AG04450 (cell line): ENCODE measurements around the gene GRK5. TPM values are rescaled to one million over a fixed set of nuclear protein-coding genes. Genes with fewer than 3 reads are reported as not detected.
A peak's percentile ranks its signal among the peaks of the same experiment; 100 is the strongest.

ENCODE experiments used
- CTCF ChIA-PET: fragments of 300-600, 350-600 bp; formaldehyde crosslinking; extraction: SDS; loops from one replicate; lab custom pipeline; 2022; ENCODE audit warnings: antibody characterized with exemption, inconsistent platforms; lab: Charles Lee
- POLR2A ChIA-PET: fragments of 350-600 bp; formaldehyde crosslinking; extraction: SDS; loops from one replicate; lab custom pipeline; 2021; ENCODE audit warnings: antibody characterized with exemption, inconsistent platforms; lab: Yijun Ruan, JAX
- DNase-seq: peaks from one replicate; pipeline ENCODE4 v3.0.0-alpha.2; 2011; ENCODE audit warnings: low read depth, low spot score
- H3K27ac ChIP-seq: one replicate; pipeline ENCODE4 v1.5.1; 2012; ENCODE audit warnings: low read depth, low read length, control low read depth
- H3K27me3 ChIP-seq: one replicate; pipeline ENCODE4 v1.6.0; 2012; ENCODE audit warnings: low read length; ENCODE audit not compliant: control insufficient read depth, insufficient read depth
- H3K4me3 ChIP-seq: 2 replicates; pipeline ENCODE4 v1.5.1; 2011; ENCODE audit warnings: mild to moderate bottlenecking, low read depth, low read length, control low read depth
- H3K9me3 ChIP-seq: 2 replicates; pipeline ENCODE4 v1.5.1; 2012; ENCODE audit warnings: low read length; ENCODE audit not compliant: control insufficient read depth, insufficient read depth
- polyA plus RNA-seq: library from polyadenylated mRNA; depleted of rRNA; stranded (reverse); fragments of >200 nt; gene quantifications from 2 replicates; pipeline ENCODE4 v1.2.3, GENCODE V29; 2011
- TF ChIP-seq, protein P1 (sequence below): IDR thresholded peaks from 2 replicates; pipeline ENCODE4 v1.5.1; 2011; ENCODE audit warnings: low read depth, low read length, control low read depth, inconsistent platforms

The GRK5 gene
- polyA plus RNA-seq, 1 experiment = 27.6 TPM

- Histone ChIP-seq H3K4me3 (no peak overlapping the region), H3K9me3 (no peaks in the 10 kb centered on the region), H3K27ac (peak overlapping the region; percentile 11), H3K27me3 (no peaks in the 10 kb centered on the region)
- ChIA-PET POLR2A (no interaction called here), CTCF (no interaction called here)
- TF ChIP-seq, protein P1, sequence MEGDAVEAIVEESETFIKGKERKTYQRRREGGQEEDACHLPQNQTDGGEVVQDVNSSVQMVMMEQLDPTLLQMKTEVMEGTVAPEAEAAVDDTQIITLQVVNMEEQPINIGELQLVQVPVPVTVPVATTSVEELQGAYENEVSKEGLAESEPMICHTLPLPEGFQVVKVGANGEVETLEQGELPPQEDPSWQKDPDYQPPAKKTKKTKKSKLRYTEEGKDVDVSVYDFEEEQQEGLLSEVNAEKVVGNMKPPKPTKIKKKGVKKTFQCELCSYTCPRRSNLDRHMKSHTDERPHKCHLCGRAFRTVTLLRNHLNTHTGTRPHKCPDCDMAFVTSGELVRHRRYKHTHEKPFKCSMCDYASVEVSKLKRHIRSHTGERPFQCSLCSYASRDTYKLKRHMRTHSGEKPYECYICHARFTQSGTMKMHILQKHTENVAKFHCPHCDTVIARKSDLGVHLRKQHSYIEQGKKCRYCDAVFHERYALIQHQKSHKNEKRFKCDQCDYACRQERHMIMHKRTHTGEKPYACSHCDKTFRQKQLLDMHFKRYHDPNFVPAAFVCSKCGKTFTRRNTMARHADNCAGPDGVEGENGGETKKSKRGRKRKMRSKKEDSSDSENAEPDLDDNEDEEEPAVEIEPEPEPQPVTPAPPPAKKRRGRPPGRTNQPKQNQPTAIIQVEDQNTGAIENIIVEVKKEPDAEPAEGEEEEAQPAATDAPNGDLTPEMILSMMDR = no peak
- no peak for DNase-seq
Observed at GRCh38 chr10:119374236-119374635, 166.9 kb downstream of the GRK5 start.

DNA sequence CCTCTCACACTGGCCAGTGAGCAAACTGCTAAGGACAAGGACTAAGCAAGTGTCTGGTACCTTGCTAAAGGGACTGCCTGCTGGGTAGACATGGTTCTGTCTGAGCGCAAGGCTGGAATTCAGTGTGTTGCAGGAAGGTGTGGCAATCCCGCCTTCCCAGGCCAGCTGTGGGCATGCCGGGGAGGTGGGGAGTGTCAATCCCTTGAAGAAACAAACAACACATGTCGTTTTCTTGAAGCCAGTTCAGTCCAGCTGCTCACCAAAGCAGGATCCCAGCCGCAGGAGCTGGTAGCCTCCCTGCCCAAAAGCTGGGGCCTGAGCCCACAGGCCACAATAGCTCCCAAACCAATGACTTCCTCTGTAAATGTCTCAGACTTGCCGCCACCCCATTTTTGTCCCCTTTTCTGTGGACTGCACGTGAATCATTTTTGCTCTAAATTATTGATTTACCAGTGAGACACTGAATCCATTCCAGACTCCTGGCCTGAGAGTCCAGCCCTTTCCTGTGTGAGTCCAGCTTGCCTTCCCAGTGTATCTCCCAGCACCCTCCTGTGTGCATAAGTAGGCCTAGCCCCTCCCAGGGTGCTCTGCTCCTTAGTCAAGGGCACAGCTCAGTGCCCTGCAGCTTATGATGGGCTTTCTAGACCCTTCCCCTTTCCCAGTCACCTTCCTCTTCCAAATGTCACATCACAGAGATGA, 168.4 kb downstream of the GRK5 start:
- Histone ChIP-seq H3K9me3 (no peaks in the 10 kb centered on the region), H3K4me3 (no peak overlapping the region), H3K27me3 (no peaks in the 10 kb centered on the region), H3K27ac (peak overlapping the region; percentile 34)
- TF ChIP-seq, protein P1 = no peak
- POLR2A ChIA-PET = interaction anchor here (0.7 to 1.5 kb wide), 4 partner anchors 23 to 164 kb away, joined by 3 to 11 read pairs (median 4); no protein-coding TSS in a partner anchor
- peak; percentile 48 for DNase-seq
- CTCF ChIA-PET = interaction anchor here (0.8 to 1.2 kb wide), 3 partner anchors 11 to 167 kb away, joined by 3 to 4 read pairs (median 3); no protein-coding TSS in a partner anchor

DNA sequence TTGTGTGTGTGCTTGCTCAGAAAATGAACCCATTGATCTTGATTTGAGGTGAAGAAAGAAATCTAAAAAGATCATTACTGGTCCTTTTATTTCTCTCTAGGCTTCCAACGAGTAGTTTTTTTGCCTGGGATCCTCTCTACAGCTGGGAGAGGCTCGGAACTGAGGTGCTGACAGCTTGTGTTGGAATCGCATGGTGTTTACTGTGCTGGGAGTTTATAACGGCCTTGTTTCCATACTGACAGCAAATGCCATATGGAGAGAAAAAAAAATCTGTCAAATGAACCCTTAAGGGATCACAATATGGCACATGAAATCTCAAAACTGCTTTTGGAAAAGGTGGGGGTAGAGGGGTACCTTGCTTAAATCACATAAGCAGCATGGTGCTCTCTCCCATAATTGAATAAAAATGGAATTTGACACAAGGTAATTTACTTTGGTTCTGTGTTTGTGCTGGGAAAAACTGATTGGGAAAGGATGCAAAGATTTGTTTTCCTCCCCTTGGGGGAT, 170.1 kb downstream of the GRK5 start:
- ChIA-PET POLR2A (no interaction called here), CTCF (no interaction called here)
- no peak overlapping the region for H3K4me3 ChIP-seq
- H3K27ac ChIP-seq = no peak overlapping the region
- no peak for DNase-seq
- H3K9me3 ChIP-seq = no peaks in the 10 kb centered on the region
- no peaks in the 10 kb centered on the region for H3K27me3 ChIP-seq
- TF ChIP-seq, protein P1 = no peak

- CTCF ChIA-PET = no interaction called here
- TF ChIP-seq, protein P1 = no peak
Observed at GRCh38 chr10:119377958-119378736, 170.8 kb downstream of the GRK5 start.

GRCh38 chr10:119378737-119379067, 171.3 kb downstream of the GRK5 start:
- no peaks in the 10 kb centered on the region for H3K9me3 ChIP-seq
- H3K4me3 ChIP-seq = no peak overlapping the region
- H3K27me3 ChIP-seq = no peaks in the 10 kb centered on the region
- ChIA-PET POLR2A (no interaction called here), CTCF (no interaction called here)
- TF ChIP-seq, protein P1 = no peak
- no peak overlapping the region for H3K27ac ChIP-seq
- DNase-seq = no peak

More at GRCh38 chr10:119377958-119378736, 170.8 kb downstream of the GRK5 start:
- POLR2A ChIA-PET = no interaction called here
- DNase-seq = no peak
- H3K9me3 ChIP-seq = no peaks in the 10 kb centered on the region
- H3K4me3 ChIP-seq = no peak overlapping the region
- no peak overlapping the region for H3K27ac ChIP-seq
- H3K27me3 ChIP-seq = no peaks in the 10 kb centered on the region
